Activated T-cell treated with anti-CD3 and anti-CD28 coated beads, Interleukin-2, amount 50 U/mL, for 1 hour (primary cell): Measurements from ENCODE around the gene ZNG1A.
A peak's percentile ranks its signal among the peaks of the same experiment; 100 is the strongest.
"Not testable (repeated sequence)": the region's sequence is repeated elsewhere in the genome, so short reads cannot be mapped to it uniquely, and the experiment has no call there.

Experiments used
- DNase-seq: peaks from one replicate; pipeline ENCODE4 v3.0.0-alpha.2; 2020

Gene ZNG1A

GRCh38 chr9:93909-94308 lies 84.9 kb downstream of the ZNG1A start:
- DNase-seq, result not testable (repeated sequence)

GRCh38 chr9:90851-91250 lies 88.0 kb downstream of the ZNG1A start:
- DNase-seq, result not testable (repeated sequence)

- not testable (repeated sequence) for DNase-seq
Measured at GRCh38 chr9:88396-89037, 90.3 kb downstream of the ZNG1A start.

GRCh38 chr9:87860-88259 lies 91.0 kb downstream of the ZNG1A start:
- not testable (repeated sequence) for DNase-seq

GRCh38 chr9:87105-87504 lies 91.8 kb downstream of the ZNG1A start:
- DNase-seq, result not testable (repeated sequence)

- DNase-seq, result not testable (repeated sequence)
Measured at GRCh38 chr9:86697-87096, 92.2 kb downstream of the ZNG1A start.

- DNase-seq, result not testable (repeated sequence)
Measured at GRCh38 chr9:82932-83689, 95.7 kb downstream of the ZNG1A start.

GRCh38 chr9:78333-78732 lies 100.5 kb downstream of the ZNG1A start:
- not testable (repeated sequence) for DNase-seq

- DNase-seq, result not testable (repeated sequence)
Measured at GRCh38 chr9:76389-76788, 102.5 kb downstream of the ZNG1A start.

- not testable (repeated sequence) for DNase-seq
Measured at GRCh38 chr9:73900-74525, 104.8 kb downstream of the ZNG1A start.

- DNase-seq, result peak; percentile 40
Measured at GRCh38 chr9:73076-73899, 105.6 kb downstream of the ZNG1A start.
